IMR-90 (cell line): Measurements from ENCODE around the gene IRAK4. TPM values are rescaled to one million over a fixed set of nuclear protein-coding genes. Genes with fewer than 3 reads are reported as not detected.

ENCODE experiments used
- ATAC-seq: fragments of 200-7000 bp; cut with Tn5 transposase; 2 replicates; pipeline ENCODE4 v1.9.1; 2020; ENCODE audit warnings: low read depth, mild to moderate bottlenecking, moderate library complexity
- BruUV-seq: library from RNA; stranded (reverse); fragments of 400-500 nt; replicated peaks from 2 replicates; lab custom pipeline; 2021; lab: Mats Ljungman, UMichigan
- CTCF ChIA-PET: fragments of 300-600 bp; formaldehyde crosslinking; extraction: SDS; loops from one replicate; lab custom pipeline; 2021; ENCODE audit warnings: antibody characterized with exemption; lab: Yijun Ruan, JAX
- POLR2A ChIA-PET: fragments of 300-600 bp; sonication (Branson Sonifier 250); formaldehyde crosslinking; loops from one replicate; lab custom pipeline; 2022; ENCODE audit warnings: antibody characterized with exemption; ENCODE audit not compliant: unreplicated experiment; lab: Charles Lee
- DNase-seq: peaks from one replicate; pipeline ENCODE4 v3.0.0; 2013
- H2AFZ ChIP-seq: replicated peaks from 2 replicates; pipeline ENCODE3; 2013; ENCODE audit warnings: low read length, mild to moderate bottlenecking; ENCODE audit not compliant: poor library complexity
- H2AK5ac ChIP-seq: 2 replicates; pipeline ENCODE4 v1.6.1; 2013; ENCODE audit warnings: low read depth, low read length, inconsistent platforms
- H2AK9ac ChIP-seq: replicated peaks from 2 replicates; pipeline ENCODE3; 2013; ENCODE audit warnings: mild to moderate bottlenecking, low read depth, low read length, moderate library complexity; ENCODE audit not compliant: poor library complexity
- H2BK120ac ChIP-seq: 2 replicates; pipeline ENCODE4 v1.6.1; 2013; ENCODE audit warnings: low read depth, low read length, inconsistent platforms
- H2BK15ac ChIP-seq: 3 replicates; pipeline ENCODE4 v1.6.1; 2013; ENCODE audit warnings: low read depth, low read length, inconsistent platforms
- H2BK20ac ChIP-seq: 2 replicates; pipeline ENCODE4 v1.6.1; 2013; ENCODE audit warnings: low read depth, mild to moderate bottlenecking, inconsistent platforms, low read length, moderate library complexity
- H2BK5ac ChIP-seq: 2 replicates; pipeline ENCODE4 v1.6.1; 2013; ENCODE audit warnings: mild to moderate bottlenecking, low read depth, low read length, inconsistent platforms; ENCODE audit not compliant: poor library complexity, severe bottlenecking
- H3K14ac ChIP-seq: replicated peaks from 2 replicates; pipeline ENCODE4 v1.6.1; 2013; ENCODE audit warnings: low read depth, low read length, inconsistent platforms
- H3K18ac ChIP-seq: 2 replicates; pipeline ENCODE4 v1.6.1; 2013; ENCODE audit warnings: low read depth, low read length, control low read depth
- H3K23ac ChIP-seq: 2 replicates; pipeline ENCODE4 v1.6.1; 2013; ENCODE audit warnings: low read depth, low read length, inconsistent platforms
- H3K27ac ChIP-seq: 2 replicates; pipeline ENCODE4 v1.5.1; 2013; ENCODE audit warnings: mild to moderate bottlenecking, control low read depth, low read length; ENCODE audit not compliant: insufficient read depth
- H3K27me3 ChIP-seq: 2 replicates; pipeline ENCODE4 v1.6.1; 2013; ENCODE audit warnings: low read length; ENCODE audit not compliant: control insufficient read depth, insufficient read depth
- H3K36me3 ChIP-seq: 2 replicates; pipeline ENCODE4 v1.6.1; 2013; ENCODE audit warnings: low read length, mixed read lengths; ENCODE audit not compliant: control insufficient read depth, insufficient read depth
- H3K4ac ChIP-seq: 2 replicates; pipeline ENCODE4 v1.6.1; 2013; ENCODE audit warnings: low read depth, low read length, inconsistent platforms
- H3K4me1 ChIP-seq: 2 replicates; pipeline ENCODE4 v1.6.1; 2013; ENCODE audit warnings: low read length, mixed read lengths; ENCODE audit not compliant: control insufficient read depth, insufficient read depth
- H3K4me2 ChIP-seq: 2 replicates; pipeline ENCODE4 v1.6.1; 2013; ENCODE audit warnings: low read depth, mild to moderate bottlenecking, control low read depth, low read length, moderate library complexity
- H3K4me3 ChIP-seq: 2 replicates; pipeline ENCODE4 v1.5.1; 2013; ENCODE audit warnings: low read depth, mild to moderate bottlenecking, control low read depth, low read length, moderate library complexity; ENCODE audit not compliant: insufficient read depth
- H3K56ac ChIP-seq: 2 replicates; pipeline ENCODE4 v1.6.1; 2013; ENCODE audit warnings: low read length, inconsistent platforms; ENCODE audit not compliant: insufficient read depth; ENCODE audit errors: extremely low read depth
- H3K79me1 ChIP-seq, 2 experiments: 2 replicates each; pipeline ENCODE4 v1.6.1; 2013; ENCODE audit warnings: low read length in 2 of 2, inconsistent platforms in 1 of 2, low read depth in 1 of 2
- H3K9ac ChIP-seq: 2 replicates; pipeline ENCODE4 v1.6.1; 2013; ENCODE audit warnings: low read depth, low read length, control low read depth
- H3K9me1 ChIP-seq: 2 replicates; pipeline ENCODE4 v1.6.1; 2013; ENCODE audit warnings: low read length, inconsistent platforms; ENCODE audit not compliant: insufficient read depth
- H3K9me3 ChIP-seq: 2 replicates; pipeline ENCODE4 v1.6.1; 2013; ENCODE audit warnings: low read length; ENCODE audit not compliant: control insufficient read depth, insufficient read depth
- H4K20me1 ChIP-seq: 2 replicates; pipeline ENCODE4 v1.6.1; 2013; ENCODE audit warnings: low read length, inconsistent platforms; ENCODE audit not compliant: insufficient read depth
- H4K5ac ChIP-seq: 2 replicates; pipeline ENCODE4 v1.6.1; 2013; ENCODE audit warnings: mild to moderate bottlenecking, low read depth, low read length, control low read depth
- H4K8ac ChIP-seq, 2 experiments: 2 replicates each; pipeline ENCODE4 v1.6.1; 2013; ENCODE audit warnings: low read depth in 2 of 2, low read length in 2 of 2, control low read depth in 1 of 2, inconsistent platforms in 1 of 2
- H4K91ac ChIP-seq: 2 replicates; pipeline ENCODE4 v1.6.1; 2013; ENCODE audit warnings: low read depth, low read length, inconsistent platforms; ENCODE audit not compliant: insufficient read depth
- CEBPB ChIP-seq: IDR thresholded peaks from 2 replicates; pipeline ENCODE4 v1.6.1; 2012; ENCODE audit warnings: low read depth, low read length, improper control_type of control experiment
- MAZ ChIP-seq: IDR thresholded peaks from 2 replicates; pipeline ENCODE4 v1.6.1; 2012; ENCODE audit warnings: low read depth, mild to moderate bottlenecking, low read length, improper control_type of control experiment, moderate library complexity, borderline replicate concordance
- RAD21 ChIP-seq: IDR thresholded peaks from 2 replicates; pipeline ENCODE4 v1.6.1; 2012; ENCODE audit warnings: low read length, improper control_type of control experiment
- dilution Hi-C: fragments of 300-500 bp; cut with HindIII; formaldehyde crosslinking; loops from one replicate; pipeline ENCODE4 v1.14.3; 2018; ENCODE audit warnings: low sequenced_read_pairs; ENCODE audit not compliant: unreplicated experiment
- in situ Hi-C: fragments of 300-500 bp; cut with MboI; formaldehyde crosslinking; loops from 3 replicates; pipeline ENCODE4 v1.14.3; 2019; ENCODE audit warnings: low sequenced_read_pairs, inconsistent platforms, mixed read lengths
- intact Hi-C: fragments of 100-400 bp; cut with micrococcal nuclease; formaldehyde crosslinking; loops from 2 replicates; pipeline ENCODE4 v1.10.0; 2022
- polyA plus RNA-seq, 3 experiments: library from polyadenylated mRNA; depleted of rRNA; stranded (reverse); fragments of >200 nt; gene quantifications; 2 replicates each; pipeline ENCODE4 v1.2.3, GENCODE V29; 2012; ENCODE audit warnings: low replicate concordance in 1 of 3
- total RNA-seq: library from RNA; depleted of rRNA; stranded (reverse); fragments of >200 nt; gene quantifications from 2 replicates; pipeline ENCODE4 v1.2.3, GENCODE V29; 2012

IRAK4 gene
- total and polyA plus RNA-seq, 2 of the 4 experiments (the other 2 are of a cell fraction) = 12.6 to 27.6 TPM

GRCh38 chr12:43786899-43787693, 28.3 kb downstream of the IRAK4 start:
- Histone ChIP-seq H3K4ac (no peak overlapping the region), H3K56ac (no peak overlapping the region), H3K79me1 (no peaks in the 10 kb centered on the region), H2AK9ac (peak overlapping the region; percentile 9), H4K5ac (no peak overlapping the region), H3K36me3 (peaks cover 11% of the 10 kb centered on the region), H4K20me1 (no peaks in the 10 kb centered on the region), H2AFZ (no peak overlapping the region), H3K18ac (no peak overlapping the region), H4K91ac (no peak overlapping the region), H4K8ac (no peak overlapping the region), H2BK15ac (no peak overlapping the region), H3K4me1 (peaks cover 4% of the 10 kb centered on the region; the same call in 1 of the 2 replicates), H3K14ac (no peak overlapping the region), H3K9ac (no peak overlapping the region), H2BK120ac (no peak overlapping the region), H3K23ac (peak overlapping the region; percentile 5; the same call in 1 of the 2 replicates), H3K4me2 (no peak overlapping the region), H2BK5ac (peak overlapping the region; percentile 54), H2AK5ac (no peak overlapping the region), H3K9me1 (0 out of 2 replicates have a peak, but pooled peaks cover 4% of the 10 kb centered on the region), H3K9me3 (no peaks in the 10 kb centered on the region), H3K27ac (no peak overlapping the region), H3K4me3 (no peak overlapping the region), H2BK20ac (no peak overlapping the region), H3K27me3 (no peaks in the 10 kb centered on the region)
- ATAC-seq = peak; percentile 66; the same call in 1 of the 2 replicates
- TF ChIP-seq RAD21 (no peak), MAZ (no peak), CEBPB (no peak)
- intact Hi-C loops (no loop called here), in situ Hi-C loops (no loop called here), dilution Hi-C loops (no loop called here)
- ChIA-PET CTCF (no interaction called here), POLR2A (no interaction called here)
- TSS peak; percentile 78 for BruUV-seq
- peak; percentile 74 for DNase-seq
